Cardiac septum (tissue), 1 donor: Measurements from ENCODE around the gene TSPAN3. TPM values are rescaled to one million over a fixed set of nuclear protein-coding genes. Genes with fewer than 3 reads are reported as not detected.

Source experiments
- DNase-seq: peaks from one replicate; pipeline ENCODE4 v3.0.0-alpha.2; 2020; ENCODE audit warnings: low spot score
- intact Hi-C: fragments of 100-400 bp; cut with DNase I; formaldehyde crosslinking; loops from one replicate; pipeline ENCODE4 v1.14.0; 2022
- total RNA-seq: library from RNA; stranded (reverse); fragmentation: NEBNext Ultra II Directional; extraction: Animal tissue kit (Norgen Biotek cat#: 25700); gene quantifications from one replicate; pipeline ENCODE4 v1.2.1, GENCODE V29; 2021
- donor health status: DM: no; HTN: no; CAD: no.

Gene TSPAN3
- total RNA-seq, 1 donor from 2014 or later, result 101 TPM

DNA sequence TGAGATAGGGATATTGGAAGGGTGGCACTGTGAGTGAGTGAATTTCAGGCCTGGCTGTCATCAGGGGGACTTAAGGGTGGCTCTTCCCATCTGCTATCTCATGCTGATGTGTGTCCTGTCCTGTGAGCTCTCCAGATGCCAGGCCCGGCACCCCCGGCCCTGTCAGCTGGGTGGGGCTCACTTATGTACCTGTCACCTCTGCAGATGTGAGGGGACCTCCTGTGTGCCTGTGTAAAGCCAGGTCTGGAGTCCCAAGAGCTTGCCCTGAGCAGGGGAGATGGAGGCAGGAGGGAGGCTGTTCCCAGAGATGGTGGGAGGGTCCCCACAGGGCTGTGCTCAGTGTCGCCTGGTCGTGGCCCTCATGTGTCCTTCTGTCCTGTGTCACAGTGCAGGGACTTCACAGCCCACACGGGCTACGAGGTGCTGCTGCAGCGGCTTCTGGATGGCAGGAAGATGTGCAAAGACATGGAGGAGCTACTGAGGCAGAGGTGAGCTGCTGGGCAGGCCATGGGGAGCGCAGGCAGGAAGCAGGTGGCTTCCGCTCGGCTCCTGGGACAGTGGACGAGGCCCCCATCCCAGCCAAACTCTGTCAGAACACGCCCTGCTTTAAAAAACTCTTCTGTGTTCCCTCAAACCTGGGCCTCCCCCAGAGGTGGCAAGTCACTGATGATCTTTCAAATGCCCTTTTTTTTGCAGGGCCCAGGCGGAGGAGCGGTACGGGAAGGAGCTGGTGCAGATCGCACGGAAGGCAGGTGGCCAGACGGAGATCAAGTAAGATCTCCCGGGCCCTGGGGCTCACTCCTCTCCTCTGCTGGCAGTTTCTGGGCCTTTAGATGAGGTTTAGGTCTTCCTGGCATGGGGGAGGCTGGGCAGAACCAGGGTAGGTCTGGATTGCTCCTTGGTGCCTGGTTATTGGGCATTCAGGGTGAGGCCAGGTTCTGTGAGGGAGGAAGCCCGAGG, 52.9 kb downstream of the TSPAN3 start:
- DNase-seq, result no peak
- intact Hi-C loops, result no loop called here

DNA sequence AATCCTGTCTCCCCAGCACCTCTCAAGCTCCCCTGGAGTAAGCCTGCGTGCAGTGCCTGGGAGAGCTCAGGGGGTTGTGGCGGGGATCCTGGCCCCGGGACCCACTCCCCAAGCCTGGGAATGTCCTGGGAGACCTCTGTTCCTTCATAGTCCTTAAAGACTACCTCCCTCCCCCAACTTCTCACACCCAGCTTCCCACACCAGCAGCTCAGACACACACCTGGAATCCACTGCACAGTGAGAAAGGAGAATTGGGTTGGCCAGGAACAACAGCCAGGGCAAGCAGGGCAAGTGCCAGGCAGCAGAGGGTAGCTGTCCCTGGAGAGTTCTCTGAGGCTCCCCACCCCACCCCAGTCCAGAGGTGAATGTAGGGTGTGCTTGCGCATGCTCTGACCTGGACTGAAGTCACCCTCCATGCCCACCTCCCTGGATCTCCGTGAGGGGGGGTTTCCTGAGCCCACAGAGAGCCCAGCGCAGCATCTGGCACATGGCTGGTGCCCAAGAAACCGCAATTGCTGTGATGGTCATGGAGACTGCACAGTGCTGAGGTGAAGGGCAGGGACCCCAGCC, 53.7 kb downstream of the TSPAN3 start:
- DNase-seq, result no peak
- intact Hi-C loops, result no loop called here

DNA sequence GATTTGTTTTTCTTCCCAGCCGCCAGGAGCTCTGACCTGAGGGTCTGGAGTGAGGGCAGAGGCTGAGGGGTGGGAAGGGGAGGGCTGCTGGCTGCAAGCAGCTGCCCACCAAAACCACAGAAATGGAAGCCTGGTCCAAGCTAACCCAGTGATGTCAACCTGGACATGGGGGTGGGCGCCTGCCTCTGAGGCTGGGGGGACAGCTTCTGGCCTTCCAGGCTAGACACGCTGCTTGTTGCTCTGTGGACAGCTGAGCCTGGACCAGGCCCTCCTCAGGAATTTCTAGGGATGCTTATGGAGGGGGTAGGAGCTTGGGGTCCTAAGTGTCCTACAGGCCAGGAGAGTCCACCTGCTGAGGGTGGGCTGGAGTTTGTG, 54.6 kb downstream of the TSPAN3 start:
- intact Hi-C loops, result no loop called here
- DNase-seq, result no peak

DNA sequence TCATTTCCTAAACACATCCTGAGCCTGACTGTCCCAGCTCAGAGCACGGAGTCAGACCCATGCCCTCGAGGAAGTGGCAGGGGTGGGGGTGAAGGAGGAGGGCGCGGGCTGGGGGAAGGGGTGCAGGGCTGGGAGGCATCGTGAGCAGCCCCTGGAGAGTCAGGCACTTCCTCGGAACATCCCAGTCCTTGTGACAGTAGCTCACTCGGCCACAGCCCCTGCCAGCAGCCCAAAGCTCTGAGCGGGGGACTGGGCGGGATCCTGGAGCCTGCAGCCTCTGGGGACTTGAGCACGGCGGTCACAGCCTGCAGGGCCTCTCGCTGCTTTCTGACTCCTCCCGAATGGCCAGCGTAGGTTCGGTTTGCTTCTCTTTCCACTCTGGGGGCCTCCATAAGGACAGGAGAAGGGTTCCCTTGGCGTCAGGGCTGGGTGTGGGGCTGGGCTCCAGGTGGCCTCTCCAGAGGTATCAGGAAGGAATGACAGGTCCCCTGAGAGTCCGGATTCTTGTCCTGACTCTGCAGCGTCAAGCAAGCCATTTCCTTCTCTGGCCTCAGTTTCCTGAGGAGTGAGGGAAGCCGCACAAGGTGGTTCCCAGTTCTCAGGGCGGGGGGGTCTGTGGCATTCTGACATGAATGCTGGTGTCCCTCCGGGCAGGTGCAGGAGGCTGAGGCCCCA, 55.1 kb downstream of the TSPAN3 start:
- intact Hi-C loops, result no loop called here
- DNase-seq, result no peak

DNA sequence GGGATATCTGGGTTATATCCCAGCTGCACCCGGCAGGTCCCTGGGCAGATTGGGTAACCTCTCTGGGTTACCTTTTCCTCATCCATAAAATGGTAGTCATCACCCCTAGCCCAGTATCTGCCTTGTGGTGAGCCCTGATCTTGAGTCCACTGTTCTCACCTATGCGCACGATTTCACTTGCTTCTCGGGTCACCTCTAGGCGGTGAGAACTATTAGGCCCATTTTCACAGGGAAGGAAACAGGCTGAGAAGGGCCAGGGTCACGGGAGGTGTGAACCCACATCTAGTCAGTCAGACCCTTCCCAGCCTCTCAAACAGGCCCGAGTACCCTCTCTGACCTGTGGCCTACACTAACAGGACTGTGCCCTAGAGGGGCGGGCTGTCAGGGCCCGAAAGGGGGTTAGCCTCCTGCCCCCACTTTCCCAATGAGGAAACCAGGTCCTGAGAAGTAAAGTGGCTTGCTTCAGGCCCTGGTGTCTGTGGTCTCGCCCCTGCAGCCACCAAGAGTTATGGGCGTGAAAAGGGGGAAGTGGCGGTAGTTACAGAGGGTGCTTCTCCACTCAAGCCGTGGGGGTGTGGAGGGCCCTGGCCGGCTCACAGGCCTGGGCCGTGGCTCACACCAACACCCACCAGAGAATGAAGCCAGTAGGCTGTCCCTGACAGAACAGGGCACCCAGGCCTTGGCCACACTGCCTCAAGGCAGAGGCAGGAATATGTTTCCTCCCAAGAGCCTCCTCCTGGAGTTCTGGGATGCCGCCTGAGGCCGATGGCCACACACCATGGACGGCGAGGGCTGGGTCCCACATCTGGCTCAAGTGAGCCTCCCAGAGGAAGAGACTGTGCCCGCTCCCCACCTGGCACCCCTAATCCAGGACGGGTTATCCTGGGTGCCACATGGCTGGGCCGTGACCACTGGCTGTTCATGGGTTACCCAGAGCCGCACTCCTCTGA, 56.5 kb downstream of the TSPAN3 start:
- intact Hi-C loops, result no loop called here
- DNase-seq, result no peak

DNA sequence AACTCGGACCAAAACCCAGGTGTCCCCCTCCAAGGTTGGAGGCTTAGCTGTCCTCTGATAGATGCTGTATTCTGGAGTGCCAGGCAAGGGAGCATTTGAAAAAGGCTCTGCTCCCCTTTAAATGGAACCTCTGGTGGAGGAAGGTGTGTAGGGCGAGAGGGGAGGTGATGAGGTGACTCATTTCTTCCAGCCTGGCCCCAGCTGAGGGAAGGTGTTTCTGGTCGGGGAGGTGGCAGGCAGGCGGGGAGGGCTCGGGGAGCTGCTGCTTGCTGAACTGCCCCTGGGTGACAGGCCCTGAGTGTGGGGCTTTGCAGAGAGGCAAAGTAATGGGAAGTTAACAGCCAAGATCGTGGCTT, 57.2 kb downstream of the TSPAN3 start:
- no peak for DNase-seq
- intact Hi-C loops, result no loop called here

DNA sequence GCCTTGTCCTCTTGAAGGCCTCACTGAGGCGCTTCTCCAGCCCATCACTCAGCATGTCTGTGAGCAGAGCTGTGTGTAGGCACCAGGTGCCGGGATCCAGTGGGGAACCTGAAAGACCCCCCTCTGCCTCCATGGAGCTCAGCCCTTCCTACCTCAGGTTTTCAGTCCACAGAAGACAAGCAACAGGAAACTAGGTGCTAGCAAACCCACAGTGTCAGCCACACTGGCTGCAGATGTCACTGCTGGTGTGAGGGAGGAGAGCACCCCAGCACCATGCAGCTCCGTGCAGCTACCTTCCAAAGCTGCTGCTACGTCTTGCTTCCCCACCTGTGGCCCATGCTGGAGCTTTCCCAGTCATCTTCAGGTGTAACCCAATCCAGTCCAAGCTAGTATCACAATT, 58.0 kb downstream of the TSPAN3 start:
- intact Hi-C loops, result no loop called here
- no peak for DNase-seq

DNA sequence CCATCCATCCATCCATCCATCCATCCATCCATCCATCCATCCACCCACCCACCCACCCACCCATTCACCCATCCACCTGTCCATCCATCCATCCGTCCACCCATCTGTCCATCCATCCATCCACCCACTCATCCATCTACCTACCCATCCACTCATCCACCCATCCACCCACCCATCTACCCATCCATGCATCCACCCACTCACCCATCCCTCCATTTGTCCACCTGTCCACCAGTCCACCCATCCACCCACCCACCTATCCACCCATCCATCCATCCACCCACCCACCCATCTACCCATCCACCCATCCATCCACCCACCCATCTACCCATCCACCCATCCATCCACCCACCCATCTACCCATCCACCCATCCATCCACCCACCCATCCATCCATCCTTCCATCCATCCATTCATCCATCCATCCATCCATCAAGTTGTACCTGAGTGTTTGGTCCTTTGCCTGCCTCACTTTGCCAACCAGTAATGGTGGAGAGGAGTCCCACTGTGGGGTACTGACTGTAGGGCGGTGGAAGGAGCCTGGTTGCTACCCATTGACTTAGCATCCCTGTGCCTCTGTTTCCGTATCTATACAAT, 58.7 kb downstream of the TSPAN3 start:
- no peak for DNase-seq
- intact Hi-C loops, result no loop called here

DNA sequence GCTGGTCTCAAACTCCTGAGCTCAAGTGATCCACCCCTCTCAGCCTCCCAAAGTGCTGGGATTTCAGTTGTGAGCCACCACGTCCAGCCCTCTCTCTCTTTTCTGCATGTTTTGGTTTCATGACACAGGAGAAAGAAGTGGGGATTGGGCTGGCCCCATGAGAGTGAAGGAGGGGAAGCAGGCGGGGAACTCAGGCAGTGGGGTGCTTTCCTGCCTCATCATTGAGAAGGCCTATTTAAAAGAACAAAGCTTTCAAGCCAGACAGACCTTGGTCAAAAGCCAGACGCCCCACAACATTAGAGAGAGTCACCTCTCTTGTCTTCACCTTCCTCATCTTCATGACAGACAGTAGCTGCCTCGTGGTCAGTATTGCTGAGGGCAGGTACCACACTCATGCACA, 60.1 kb downstream of the TSPAN3 start:
- DNase-seq, result no peak
- intact Hi-C loops, result no loop called here

DNA sequence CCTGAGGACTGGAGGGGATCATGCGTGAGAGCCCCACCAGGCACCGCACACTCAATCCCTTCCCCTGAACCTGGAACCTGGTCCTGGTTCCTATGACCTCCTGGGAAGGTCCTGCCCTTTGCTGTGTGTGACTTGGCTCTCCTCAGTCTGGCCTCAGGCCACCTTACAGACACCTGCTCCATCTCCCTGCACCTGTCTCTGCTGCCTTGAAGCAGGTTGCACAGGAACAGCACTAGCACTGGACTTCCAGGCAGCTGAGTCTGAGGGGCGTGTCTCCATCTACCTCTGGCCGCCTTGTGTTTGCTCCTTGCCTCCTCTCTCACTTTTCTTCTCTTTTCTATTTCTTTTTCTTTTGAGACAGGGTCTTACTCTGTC, 60.6 kb downstream of the TSPAN3 start:
- intact Hi-C loops, result no loop called here
- no peak for DNase-seq

DNA sequence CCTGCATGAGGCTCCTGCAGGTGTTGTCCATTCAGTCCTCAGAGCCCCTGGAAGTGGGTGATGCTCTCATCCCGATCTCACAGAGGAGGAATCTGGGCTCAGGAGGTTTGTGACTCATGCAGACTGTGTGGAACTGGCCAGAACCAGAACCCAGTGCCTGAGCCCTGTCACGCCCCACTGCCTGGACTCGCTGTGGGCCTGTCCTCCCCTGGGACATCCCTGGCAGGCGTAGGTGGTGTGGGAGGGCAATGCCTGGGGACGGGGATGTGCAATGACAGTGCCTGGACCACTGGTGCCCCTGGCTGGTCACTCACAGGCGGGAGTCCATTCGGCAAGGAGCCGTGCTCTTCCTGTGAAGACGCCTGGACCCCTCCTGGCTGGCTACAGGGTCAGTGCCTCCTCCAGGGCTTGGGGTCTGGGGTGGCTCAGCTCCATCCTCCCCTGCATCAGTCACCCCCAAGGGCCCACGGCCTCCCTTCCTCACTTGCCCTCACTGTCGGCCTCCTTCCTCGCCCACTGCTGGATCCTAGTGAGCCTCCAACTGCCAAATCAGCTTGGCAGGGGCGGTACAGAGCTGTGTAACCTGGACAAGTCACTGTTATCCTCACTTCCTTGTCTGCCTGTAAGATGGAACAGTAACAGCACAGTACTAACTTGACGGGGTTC, 61.1 kb downstream of the TSPAN3 start:
- intact Hi-C loops, result no loop called here
- DNase-seq, result no peak

DNA sequence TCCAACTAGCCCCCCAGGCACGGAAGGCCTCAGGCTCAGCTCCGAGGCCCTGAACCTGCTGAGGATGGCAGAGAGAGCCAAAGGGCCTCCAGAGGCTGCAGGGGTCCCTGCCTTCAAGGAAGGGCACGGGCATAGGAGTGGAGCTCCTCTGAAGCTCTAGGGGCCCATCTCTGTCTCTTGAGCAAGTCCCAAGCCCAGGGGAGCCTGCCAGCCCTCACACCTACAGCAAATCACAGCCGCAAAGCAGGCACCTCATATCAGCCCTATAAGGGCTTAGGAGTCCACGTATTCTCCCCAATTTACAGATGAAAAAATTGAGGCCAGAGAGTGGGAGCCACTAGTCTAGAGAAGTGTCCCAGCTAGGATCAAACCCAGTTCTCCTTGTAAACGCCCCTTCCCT, 61.7 kb downstream of the TSPAN3 start:
- intact Hi-C loops, result no loop called here
- no peak for DNase-seq

DNA sequence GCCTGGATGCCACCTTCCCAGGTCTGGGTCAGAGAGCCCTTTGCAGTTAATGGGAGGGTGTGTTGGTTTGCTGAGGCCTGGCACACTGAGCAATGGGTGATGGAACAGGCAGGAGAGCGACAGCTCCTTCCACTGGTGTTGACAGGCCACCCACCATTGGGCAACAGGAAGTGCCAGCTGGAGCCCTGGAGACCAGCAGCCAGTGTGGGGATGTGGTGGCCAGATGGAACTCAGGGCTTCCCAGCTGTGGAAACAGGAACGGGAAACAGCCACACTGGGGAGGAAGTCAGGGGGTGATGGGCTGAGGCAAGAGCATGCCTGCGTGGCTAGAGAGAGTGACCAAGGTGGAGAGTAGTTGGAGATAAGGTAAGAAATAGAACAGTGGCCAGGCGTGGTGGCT, 66.7 kb downstream of the TSPAN3 start:
- peak; percentile 89 for DNase-seq

DNA sequence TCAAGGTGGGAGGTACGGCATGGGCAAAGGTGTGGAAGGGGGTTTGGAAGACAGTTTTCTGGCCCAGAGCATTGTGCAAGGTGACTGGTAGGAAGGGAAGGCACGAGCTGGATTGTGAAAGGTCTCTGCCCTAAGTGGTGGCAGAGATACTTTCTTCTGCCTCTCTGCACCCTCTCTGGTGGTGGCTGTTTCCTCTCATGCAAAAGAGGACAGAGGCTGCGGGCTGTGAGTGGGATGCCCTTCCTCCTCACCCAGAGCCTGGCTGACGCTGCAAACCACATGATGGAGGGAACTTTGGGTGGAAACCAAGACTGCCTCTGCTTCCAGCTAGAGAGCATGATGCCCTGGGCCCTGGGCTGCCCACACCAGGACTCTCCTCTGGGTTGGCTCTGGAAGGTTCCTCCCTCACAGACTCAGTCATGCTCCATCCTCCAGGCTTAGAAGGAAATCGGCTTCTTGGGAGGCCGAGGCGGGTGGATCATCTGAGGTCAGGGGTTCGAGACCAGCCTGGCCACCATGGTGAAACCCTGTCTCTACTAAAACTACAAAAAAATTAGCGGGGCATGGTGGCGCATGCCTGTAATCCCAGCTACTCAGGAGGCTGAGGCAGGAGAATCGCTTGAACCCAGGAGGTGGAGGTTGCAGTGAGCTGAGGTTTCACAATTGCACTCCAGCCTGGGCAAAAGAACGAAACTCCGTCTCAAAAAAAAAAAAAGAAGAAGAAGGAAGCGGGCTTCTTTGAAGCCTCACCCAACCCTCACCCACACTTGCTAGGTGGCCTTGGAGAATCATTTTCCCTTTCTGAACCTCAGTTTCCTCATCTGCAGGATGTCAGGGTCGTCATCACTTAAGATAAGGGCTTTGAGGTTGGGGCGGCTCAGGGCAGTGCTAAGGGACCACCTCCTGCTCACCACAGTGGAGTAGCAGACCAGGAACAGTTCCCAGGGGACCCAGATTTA, 67.7 kb downstream of the TSPAN3 start:
- DNase-seq, result peak; percentile 87
- intact Hi-C loops, result no loop called here

More for the DNA sequence above, 66.7 kb downstream of the TSPAN3 start:
- intact Hi-C loops, result no loop called here

DNA sequence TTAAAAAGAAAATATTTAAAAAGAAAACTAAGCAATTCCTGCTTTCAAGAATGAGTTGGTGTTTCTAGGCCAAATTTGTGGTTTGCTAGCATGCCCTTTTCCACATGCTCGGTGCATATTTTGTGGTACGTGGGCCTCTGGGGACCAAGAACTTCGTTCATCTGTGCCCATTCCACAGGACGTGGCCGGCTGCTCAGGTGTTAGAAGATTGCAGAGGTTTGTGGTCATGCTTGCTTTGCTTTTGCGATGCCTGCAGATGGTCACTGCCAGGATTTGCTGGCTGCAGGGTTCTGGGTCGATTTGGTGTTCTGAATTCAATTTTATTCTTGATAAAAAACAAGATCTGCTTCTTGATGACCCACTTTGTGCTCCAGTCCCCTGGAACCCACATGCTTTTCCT, 68.5 kb downstream of the TSPAN3 start:
- no peak for DNase-seq
- intact Hi-C loops, result no loop called here

DNA sequence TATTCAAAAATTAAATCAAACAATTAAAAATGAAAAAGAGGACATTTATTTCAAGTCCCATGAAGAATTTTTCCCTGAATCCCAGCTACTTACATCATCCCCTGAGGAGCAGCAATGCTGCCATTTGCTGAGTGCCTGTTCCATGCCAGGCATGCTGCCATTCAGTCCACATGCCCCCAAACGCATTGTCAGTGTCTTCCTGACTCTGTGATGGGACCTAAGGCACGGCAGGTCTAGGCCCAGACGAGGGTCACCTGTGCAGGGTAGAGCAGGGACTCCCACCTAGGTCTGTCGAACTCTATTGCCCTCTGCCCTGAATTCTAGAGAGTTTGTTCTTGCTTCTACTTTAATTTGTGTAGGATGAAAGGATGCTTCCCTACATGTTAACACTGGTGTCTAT, 68.9 kb downstream of the TSPAN3 start:
- no peak for DNase-seq
- intact Hi-C loops, result no loop called here

DNA sequence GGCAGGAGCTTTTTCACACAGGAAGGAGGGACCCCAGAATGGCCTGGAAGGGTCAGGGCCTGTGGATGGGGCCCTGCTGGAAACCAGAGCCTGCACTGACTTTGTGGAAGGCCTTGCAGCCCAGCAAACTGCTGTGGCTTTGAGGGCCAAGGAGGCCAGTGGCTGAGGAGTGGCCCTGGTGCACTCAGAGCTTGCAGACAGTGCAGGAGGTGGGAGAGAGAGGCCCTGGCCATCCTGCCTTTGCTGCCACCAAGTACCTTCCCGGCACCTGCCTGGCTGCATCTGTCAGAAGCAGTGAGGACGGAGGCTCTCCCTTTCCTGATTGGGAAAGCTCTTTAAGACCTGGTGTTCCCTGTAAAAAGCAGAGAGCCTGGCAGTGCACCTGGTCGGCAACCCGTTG, 69.6 kb downstream of the TSPAN3 start:
- intact Hi-C loops, result no loop called here
- DNase-seq, result no peak

DNA sequence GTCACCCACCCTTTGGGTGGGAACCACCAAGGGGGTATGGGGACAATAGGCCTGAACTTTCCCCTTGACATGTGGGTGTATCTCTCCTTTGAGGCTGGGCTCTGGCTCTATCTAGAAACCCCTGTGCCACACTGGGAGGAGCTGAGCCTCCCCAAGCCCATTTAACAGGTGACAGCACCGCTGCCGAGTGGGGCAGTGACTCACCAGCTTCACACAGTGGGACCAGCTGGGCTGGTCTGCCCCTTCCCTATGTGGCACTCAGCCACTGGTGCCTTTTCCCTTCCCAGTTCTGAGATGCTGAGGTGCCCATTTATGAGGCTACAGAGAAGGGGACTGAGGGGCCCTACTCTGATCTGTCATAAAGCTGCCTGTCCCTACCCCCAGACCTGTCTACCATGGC, 70.9 kb downstream of the TSPAN3 start:
- DNase-seq, result no peak
- intact Hi-C loops, result no loop called here
